SK-N-SH (cell line): ENCODE data around the gene HTR1D. TPM values are rescaled to one million over a fixed set of nuclear protein-coding genes. Genes with fewer than 3 reads are reported as not detected.
"Not testable (repeated sequence)": the region's sequence is repeated elsewhere in the genome, so short reads cannot be mapped to it uniquely, and the experiment has no call there.

Experiments used
- CTCF ChIA-PET: fragments of 300-600, 350-600 bp; formaldehyde crosslinking; extraction: SDS; loops from one replicate; lab custom pipeline; 2021; lab: Yijun Ruan, JAX
- POLR2A ChIA-PET: fragments of 350-600 bp; sonication (Branson Sonifier 250); formaldehyde crosslinking; extraction: SDS; loops from one replicate; lab custom pipeline; 2020; ENCODE audit warnings: antibody characterized with exemption, inconsistent platforms; lab: Yijun Ruan, JAX
- DNase-seq: peaks from one replicate; pipeline ENCODE4 v3.0.0; 2012
- H2AFZ ChIP-seq: fragments of 200-600 bp; sonication (generic); 2 replicates; pipeline ENCODE4 v1.8.1; 2016; ENCODE audit warnings: antibody characterized with exemption, mild to moderate bottlenecking, low read depth
- H3F3A ChIP-seq: fragments of 200-600 bp; sonication (generic); replicated peaks from 2 replicates; pipeline ENCODE3; 2016; ENCODE audit warnings: antibody characterized with exemption, mild to moderate bottlenecking; ENCODE audit not compliant: insufficient read depth
- H3K27ac ChIP-seq, 2 experiments: fragments of 200-500 bp in 1 of 2; fragments of 200-600 bp in 1 of 2; sonication (Bioruptor generic) in 1 of 2; sonication (generic), shearing (Covaris generic) in 1 of 2; 2 replicates each; pipeline versions ENCODE4 v1.5.1 to v1.6.1; 2014 to 2016; ENCODE audit warnings: low read depth in 2 of 2, inconsistent platforms in 1 of 2, low read length in 1 of 2, mild to moderate bottlenecking in 1 of 2, mixed read lengths in 1 of 2
- H3K27me3 ChIP-seq: fragments of 200-600 bp; sonication (generic), shearing (Covaris generic); 2 replicates; pipeline ENCODE4 v1.6.1; 2016; ENCODE audit warnings: mixed run types; ENCODE audit not compliant: insufficient read depth
- H3K36me3 ChIP-seq, 2 experiments: fragments of 200-500 bp in 1 of 2; fragments of 200-600 bp in 1 of 2; sonication (Bioruptor generic) in 1 of 2; sonication (generic) in 1 of 2; replicated peaks in 1 of 2; 2 replicates each; pipeline versions ENCODE3 to v1.5.1; 2014 to 2016; ENCODE audit warnings: low read length in 1 of 2, mild to moderate bottlenecking in 1 of 2; ENCODE audit not compliant: insufficient read depth in 2 of 2, control insufficient read depth in 1 of 2
- H3K4me1 ChIP-seq, 2 experiments: fragments of 200-500 bp in 1 of 2; fragments of 200-600 bp in 1 of 2; sonication (Bioruptor generic) in 1 of 2; sonication (generic), shearing (Covaris generic) in 1 of 2; 2 replicates each; pipeline versions ENCODE4 v1.5.1 to v1.6.1; 2014 to 2016; ENCODE audit warnings: low read depth in 1 of 2, low read length in 1 of 2, mixed run types in 1 of 2; ENCODE audit not compliant: insufficient read depth in 2 of 2, control insufficient read depth in 1 of 2
- H3K4me2 ChIP-seq: fragments of 200-600 bp; sonication (generic), shearing (Covaris generic); 2 replicates; pipeline ENCODE4 v1.6.1; 2017; ENCODE audit warnings: mixed run types
- H3K4me3 ChIP-seq, 2 experiments: fragments of 200-500 bp in 1 of 2; fragments of 200-600 bp in 1 of 2; sonication (Bioruptor generic) in 1 of 2; sonication (generic), shearing (Covaris generic) in 1 of 2; 2 replicates each; pipeline versions ENCODE4 v1.5.1 to v1.8.1; 2014 to 2016; ENCODE audit warnings: low read depth in 2 of 2, inconsistent platforms in 1 of 2, low read length in 1 of 2, mild to moderate bottlenecking in 1 of 2, mixed read lengths in 1 of 2, moderate library complexity in 1 of 2
- H3K79me2 ChIP-seq: fragments of 200-600 bp; sonication (generic); 2 replicates; pipeline ENCODE4 v1.8.1; 2017; ENCODE audit warnings: mild to moderate bottlenecking; ENCODE audit not compliant: insufficient read depth
- H3K9ac ChIP-seq: fragments of 200-600 bp; sonication (generic); 2 replicates; pipeline ENCODE4 v1.6.1; 2017; ENCODE audit warnings: mixed run types
- H3K9me2 ChIP-seq: fragments of 200-600 bp; sonication (generic); 2 replicates; pipeline ENCODE4 v1.6.1; 2017; ENCODE audit warnings: mixed run types
- H3K9me3 ChIP-seq: fragments of 200-600 bp; sonication (generic); 2 replicates; pipeline ENCODE4 v1.6.1; 2017; ENCODE audit warnings: mixed run types, mild to moderate bottlenecking, moderate library complexity
- H4K20me1 ChIP-seq: fragments of 200-600 bp; sonication (generic); 2 replicates; pipeline ENCODE4 v1.6.1; 2017; ENCODE audit warnings: mild to moderate bottlenecking, mixed run types; ENCODE audit not compliant: insufficient read depth
- EZH2phosphoT487 ChIP-seq: fragments of 200-600 bp; sonication (generic); IDR thresholded peaks from 2 replicates; pipeline ENCODE4 v1.6.1; 2017; ENCODE audit warnings: low read depth, mixed run types, mild to moderate bottlenecking, antibody characterized with exemption, moderate library complexity, borderline replicate concordance
- SMC3 ChIP-seq: IDR thresholded peaks from 2 replicates; pipeline ENCODE4 v1.6.1; 2012; ENCODE audit warnings: low read depth, low read length, improper control_type of control experiment
- WGBS: methylation state at CpG from one replicate; pipeline ENCODE4 v1.1.6; 2017; ENCODE audit warnings: low lambda C conversion rate; 5-methylcytosine and 5-hydroxymethylcytosine counted together
- polyA plus RNA-seq, 3 experiments: library from polyadenylated mRNA; depleted of rRNA; stranded (reverse); fragments of >200 nt; gene quantifications; 2 replicates each; pipeline ENCODE4 v1.2.3, GENCODE V29; 2012
- TF ChIP-seq, protein P1 (sequence below): fragments of 150-350 bp; IDR thresholded peaks from 2 replicates; pipeline ENCODE4 v1.6.1; 2016; ENCODE audit warnings: mild to moderate bottlenecking, low read depth, low read length

The HTR1D gene
- polyA plus RNA-seq, 1 of the 3 experiments (the other 2 are of a cell fraction): 0.39 TPM

- TF ChIP-seq, protein P1, sequence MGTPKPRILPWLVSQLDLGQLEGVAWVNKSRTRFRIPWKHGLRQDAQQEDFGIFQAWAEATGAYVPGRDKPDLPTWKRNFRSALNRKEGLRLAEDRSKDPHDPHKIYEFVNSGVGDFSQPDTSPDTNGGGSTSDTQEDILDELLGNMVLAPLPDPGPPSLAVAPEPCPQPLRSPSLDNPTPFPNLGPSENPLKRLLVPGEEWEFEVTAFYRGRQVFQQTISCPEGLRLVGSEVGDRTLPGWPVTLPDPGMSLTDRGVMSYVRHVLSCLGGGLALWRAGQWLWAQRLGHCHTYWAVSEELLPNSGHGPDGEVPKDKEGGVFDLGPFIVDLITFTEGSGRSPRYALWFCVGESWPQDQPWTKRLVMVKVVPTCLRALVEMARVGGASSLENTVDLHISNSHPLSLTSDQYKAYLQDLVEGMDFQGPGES: no peak
Observed at GRCh38 chr1:23263380-23263887, 46.1 kb upstream of the HTR1D start (continued).

- H2AFZ ChIP-seq, DNase-seq, H3K9ac ChIP-seq, H3K27me3 ChIP-seq, H3K9me3 ChIP-seq, POLR2A ChIA-PET, H3K79me2 ChIP-seq, H3K27ac ChIP-seq, H3K4me2 ChIP-seq, H3F3A ChIP-seq, H3K36me3 ChIP-seq, H3K4me1 ChIP-seq, H3K4me3 ChIP-seq, H4K20me1 ChIP-seq, H3K9me2 ChIP-seq: not testable (repeated sequence)
- CTCF ChIA-PET: interaction anchor here (0.7 kb wide), 1 partner anchor 41 kb away, joined by 3 read pairs; the partner anchor contains the start of gene HTR1D
- WGBS: 94% methylated on average over 1 of the region's 2 CpGs
Observed at GRCh38 chr1:23258082-23258481, 40.8 kb upstream of the HTR1D start.

DNA sequence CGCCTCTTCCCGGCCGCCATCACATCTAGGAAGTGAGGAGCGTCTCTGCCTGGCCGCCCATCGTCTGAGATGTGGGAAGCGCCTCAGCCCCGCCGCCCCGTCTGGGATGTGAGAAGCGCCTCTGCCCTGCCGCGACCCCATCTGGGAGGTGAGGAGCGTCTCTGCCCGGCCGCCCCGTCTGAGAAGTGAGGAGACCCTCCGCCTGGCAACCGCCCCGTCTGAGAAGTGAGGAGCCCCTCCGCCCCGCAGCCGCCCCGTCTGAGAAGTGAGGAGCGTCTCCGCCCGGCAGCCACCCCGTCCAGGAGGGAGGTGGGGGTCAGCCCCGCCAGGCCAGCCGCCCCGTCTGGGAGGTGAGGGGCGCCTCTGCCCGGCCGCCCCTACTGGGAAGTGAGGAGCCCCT lies 40.1 kb upstream of the HTR1D start:
- H2AFZ ChIP-seq, H3F3A ChIP-seq, H3K9ac ChIP-seq, H3K4me2 ChIP-seq, H3K79me2 ChIP-seq, H3K36me3 ChIP-seq, POLR2A ChIA-PET, H3K4me1 ChIP-seq, H3K27me3 ChIP-seq, H4K20me1 ChIP-seq, DNase-seq, CTCF ChIA-PET, H3K4me3 ChIP-seq, H3K9me2 ChIP-seq, H3K27ac ChIP-seq, H3K9me3 ChIP-seq: not testable (repeated sequence)
- WGBS: 96% methylated on average over 10 of the region's 34 CpGs

GRCh38 chr1:23254584-23254983 lies 37.3 kb upstream of the HTR1D start:
- no peaks in the 10 kb centered on the region for H3K27me3 ChIP-seq
- no peaks in the 10 kb centered on the region for H3K9me2 ChIP-seq
- no peaks in the 10 kb centered on the region for H4K20me1 ChIP-seq
- no peak for TF ChIP-seq SMC3
- TF ChIP-seq EZH2phosphoT487: no peak
- WGBS: 92% methylated on average over 5 of the region's 5 CpGs
- no peaks in the 10 kb centered on the region for H3F3A ChIP-seq
- H3K9me3 ChIP-seq: no peaks in the 10 kb centered on the region
- H3K27ac ChIP-seq: no peak overlapping the region
- ChIA-PET CTCF (interaction anchor here (0.9 kb wide), 1 partner anchor 70 kb away, joined by 3 read pairs; no protein-coding TSS in a partner anchor), POLR2A (no interaction called here)
- no peak overlapping the region for H3K4me3 ChIP-seq
- DNase-seq: no peak
- no peak overlapping the region for H2AFZ ChIP-seq
- H3K36me3 ChIP-seq: no peaks in the 10 kb centered on the region
- H3K79me2 ChIP-seq: no peaks in the 10 kb centered on the region
- no peak overlapping the region for H3K9ac ChIP-seq
- no peak overlapping the region for H3K4me2 ChIP-seq
- no peaks in the 10 kb centered on the region; a peak in 1 of 4 replicates for H3K4me1 ChIP-seq
